Chondrocyte (in vitro differentiated cells): ENCODE measurements around the gene ATG7. TPM values are rescaled to one million over a fixed set of nuclear protein-coding genes. Genes with fewer than 3 reads are reported as not detected.
"Not testable (repeated sequence)": the region's sequence is repeated elsewhere in the genome, so short reads cannot be mapped to it uniquely, and the experiment has no call there.

Experiments
- DNase-seq: peaks from one replicate; pipeline ENCODE4 v3.0.0; 2021; ENCODE audit warnings: mixed read lengths, low spot score
- H3K27ac Mint-ChIP-seq: one replicate; pipeline ENCODE4 v1.8.0; 2021; ENCODE audit warnings: mild to moderate bottlenecking, moderate library complexity, mixed read lengths; ENCODE audit not compliant: unreplicated experiment
- H3K27me3 Mint-ChIP-seq: 2 replicates; pipeline ENCODE4 v1.8.0; 2021; ENCODE audit warnings: low read depth, mixed read lengths
- H3K36me3 Mint-ChIP-seq: 2 replicates; pipeline ENCODE4 v1.8.0; 2021; ENCODE audit warnings: low read depth, mixed read lengths
- H3K4me1 Mint-ChIP-seq: 2 replicates; pipeline ENCODE4 v1.8.0; 2021; ENCODE audit warnings: low read depth, mild to moderate bottlenecking, mixed read lengths
- H3K4me3 Mint-ChIP-seq: one replicate; pipeline ENCODE4 v1.8.0; 2021; ENCODE audit warnings: mild to moderate bottlenecking, moderate library complexity, mixed read lengths; ENCODE audit not compliant: unreplicated experiment
- H3K9me3 Mint-ChIP-seq: 2 replicates; pipeline ENCODE4 v1.8.0; 2021; ENCODE audit warnings: low read depth, mixed read lengths
- total RNA-seq: library from RNA; stranded (reverse); gene quantifications from 3 replicates; pipeline ENCODE4 v1.2.1, GENCODE V29; 2021
- TF ChIP-seq, protein P1 (sequence below): fragments of 200-600 bp; sonication (generic); IDR thresholded peaks from 2 replicates; pipeline ENCODE4 v1.5.0; 2021; ENCODE audit warnings: antibody characterized with exemption, mild to moderate bottlenecking, moderate library complexity

The ATG7 gene
- total RNA-seq, 1 donor from 2014 or later: 27.4 TPM

DNA sequence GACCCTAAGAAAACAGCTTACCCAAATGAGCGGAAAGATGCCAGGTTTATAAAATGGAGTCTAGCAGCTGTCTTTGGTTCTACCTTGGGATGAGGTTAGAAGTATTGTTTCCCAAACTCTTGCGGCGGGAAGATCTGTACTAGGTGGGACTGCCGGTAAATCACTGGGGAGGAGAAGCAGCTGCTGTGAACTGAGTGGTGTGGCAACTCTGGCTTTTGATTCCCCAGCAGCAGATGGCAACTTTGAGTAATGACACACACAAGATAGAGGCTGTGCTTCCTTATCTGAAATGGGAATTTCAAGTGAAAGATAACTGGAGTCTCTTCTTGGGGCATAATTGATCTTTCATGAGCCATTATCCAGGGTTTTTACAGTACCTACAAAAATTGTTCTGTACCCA is 184.9 kb downstream of the ATG7 start:
- Mint-ChIP-seq H3K9me3 (peaks cover 4% of the 10 kb centered on the region), H3K27me3 (no peaks in the 10 kb centered on the region), H3K4me1 (peaks cover 87% of the 10 kb centered on the region), H3K36me3 (peaks cover 1% of the 10 kb centered on the region), H3K4me3 (no peak overlapping the region), H3K27ac (peak overlapping the region; percentile 49)
- TF ChIP-seq, protein P1, sequence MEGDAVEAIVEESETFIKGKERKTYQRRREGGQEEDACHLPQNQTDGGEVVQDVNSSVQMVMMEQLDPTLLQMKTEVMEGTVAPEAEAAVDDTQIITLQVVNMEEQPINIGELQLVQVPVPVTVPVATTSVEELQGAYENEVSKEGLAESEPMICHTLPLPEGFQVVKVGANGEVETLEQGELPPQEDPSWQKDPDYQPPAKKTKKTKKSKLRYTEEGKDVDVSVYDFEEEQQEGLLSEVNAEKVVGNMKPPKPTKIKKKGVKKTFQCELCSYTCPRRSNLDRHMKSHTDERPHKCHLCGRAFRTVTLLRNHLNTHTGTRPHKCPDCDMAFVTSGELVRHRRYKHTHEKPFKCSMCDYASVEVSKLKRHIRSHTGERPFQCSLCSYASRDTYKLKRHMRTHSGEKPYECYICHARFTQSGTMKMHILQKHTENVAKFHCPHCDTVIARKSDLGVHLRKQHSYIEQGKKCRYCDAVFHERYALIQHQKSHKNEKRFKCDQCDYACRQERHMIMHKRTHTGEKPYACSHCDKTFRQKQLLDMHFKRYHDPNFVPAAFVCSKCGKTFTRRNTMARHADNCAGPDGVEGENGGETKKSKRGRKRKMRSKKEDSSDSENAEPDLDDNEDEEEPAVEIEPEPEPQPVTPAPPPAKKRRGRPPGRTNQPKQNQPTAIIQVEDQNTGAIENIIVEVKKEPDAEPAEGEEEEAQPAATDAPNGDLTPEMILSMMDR: no peak
- no peak for DNase-seq

DNA sequence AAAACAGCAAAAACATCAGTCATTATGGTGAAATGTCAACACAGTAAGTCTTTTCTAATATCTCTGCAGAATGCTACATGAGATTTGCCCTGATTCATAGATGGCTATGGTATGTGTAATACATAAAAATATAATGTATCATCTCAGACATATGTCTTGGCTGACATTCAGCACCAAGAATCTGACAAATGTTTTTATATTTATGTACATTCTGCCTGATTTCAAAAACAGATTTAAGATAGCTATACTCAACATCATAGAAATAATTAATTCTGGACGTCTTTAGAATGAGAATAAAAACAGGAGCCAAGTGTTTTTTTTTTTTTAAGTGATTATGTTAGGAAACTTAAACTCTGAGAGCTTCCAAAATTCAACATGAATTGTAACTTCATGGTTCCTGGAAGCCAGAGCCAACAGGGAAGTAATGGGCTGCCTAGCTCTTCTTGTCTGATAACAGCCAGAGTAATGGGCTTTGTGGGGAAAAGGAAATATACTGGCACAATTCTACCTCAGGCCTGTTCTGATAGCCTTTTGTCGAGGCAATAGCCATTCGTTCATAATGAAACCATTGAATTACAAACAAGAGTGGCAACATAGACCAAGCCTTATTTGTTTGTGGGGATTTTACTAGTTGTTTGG is 187.1 kb downstream of the ATG7 start:
- peaks cover 4% of the 10 kb centered on the region for H3K9me3 Mint-ChIP-seq
- H3K4me1 Mint-ChIP-seq: peaks cover 78% of the 10 kb centered on the region
- no peak for DNase-seq
- TF ChIP-seq, protein P1: no peak
- peaks cover 3% of the 10 kb centered on the region for H3K36me3 Mint-ChIP-seq
- H3K27ac Mint-ChIP-seq: peak overlapping the region; percentile 98
- H3K27me3 Mint-ChIP-seq: no peaks in the 10 kb centered on the region
- H3K4me3 Mint-ChIP-seq: peak overlapping the region; percentile 13

DNA sequence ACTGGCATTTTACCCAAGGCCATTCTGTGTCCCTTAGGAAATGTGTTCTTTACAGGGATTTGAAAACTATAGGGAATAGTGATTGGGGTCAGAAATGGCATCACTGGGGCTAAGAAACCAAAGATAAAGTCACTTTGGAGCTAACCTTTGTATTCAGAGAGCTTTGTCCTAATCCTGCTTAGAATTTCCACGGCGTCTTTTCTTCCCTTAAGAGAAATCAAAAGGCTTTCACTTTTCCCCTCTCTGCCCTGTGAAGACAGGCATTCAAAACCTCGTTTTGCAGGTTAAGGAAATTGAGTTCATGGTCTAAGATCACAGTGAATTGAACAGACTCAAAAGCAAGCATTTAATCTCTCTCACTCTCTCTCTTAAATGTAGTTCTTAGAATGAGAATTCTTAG is 189.0 kb downstream of the ATG7 start:
- Mint-ChIP-seq H3K9me3 (peaks cover under 1% of the 10 kb centered on the region), H3K36me3 (peaks cover 3% of the 10 kb centered on the region), H3K4me1 (peaks cover 83% of the 10 kb centered on the region), H3K27ac (no peak overlapping the region), H3K27me3 (no peaks in the 10 kb centered on the region), H3K4me3 (no peak overlapping the region)
- TF ChIP-seq, protein P1: no peak
- DNase-seq: no peak

DNA sequence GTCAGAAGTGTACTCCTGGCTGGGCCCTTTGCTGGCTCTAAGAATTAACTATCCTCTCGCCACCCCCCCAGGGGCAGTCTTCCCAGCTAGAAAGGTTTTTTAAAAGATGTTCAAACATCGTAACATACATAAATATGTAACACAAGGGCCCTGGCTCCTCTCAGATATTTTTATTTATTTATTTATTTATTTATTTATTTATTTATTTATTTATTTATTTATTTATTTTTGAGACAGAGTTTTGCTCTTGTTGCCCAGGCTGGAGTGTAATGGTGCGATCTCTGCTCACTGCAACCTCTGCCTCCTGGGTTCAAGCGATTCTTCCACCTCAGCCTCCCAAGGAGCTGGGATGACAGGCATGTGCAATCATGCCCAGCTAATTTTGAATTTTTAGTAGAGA is 190.5 kb downstream of the ATG7 start:
- H3K27ac Mint-ChIP-seq, H3K27me3 Mint-ChIP-seq, H3K4me3 Mint-ChIP-seq, H3K36me3 Mint-ChIP-seq, DNase-seq, H3K9me3 Mint-ChIP-seq: not testable (repeated sequence)
- H3K4me1 Mint-ChIP-seq: peaks cover 84% of the 10 kb centered on the region

DNA sequence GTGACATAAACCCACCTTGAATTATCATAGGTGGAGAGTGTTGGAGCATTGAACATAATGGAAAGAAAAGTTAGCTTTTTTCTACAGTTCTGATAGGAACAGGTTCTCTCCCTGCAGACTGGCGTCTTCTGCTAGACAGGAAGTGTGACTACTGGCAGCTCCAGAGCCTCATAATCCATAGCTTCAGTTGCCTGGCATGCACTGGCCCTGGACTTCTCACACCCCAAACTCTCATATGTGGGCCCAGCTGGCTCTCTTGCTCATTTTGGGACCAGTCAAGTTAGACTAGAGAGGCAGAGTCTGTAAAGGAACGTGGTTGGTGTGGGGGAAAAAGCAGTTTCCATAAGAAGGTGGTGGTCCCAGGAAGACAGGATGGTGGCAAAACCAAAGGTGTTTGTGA is 191.4 kb downstream of the ATG7 start:
- H3K27me3 Mint-ChIP-seq: no peaks in the 10 kb centered on the region
- H3K27ac Mint-ChIP-seq: peak overlapping the region; percentile 77
- TF ChIP-seq, protein P1: no peak

DNA sequence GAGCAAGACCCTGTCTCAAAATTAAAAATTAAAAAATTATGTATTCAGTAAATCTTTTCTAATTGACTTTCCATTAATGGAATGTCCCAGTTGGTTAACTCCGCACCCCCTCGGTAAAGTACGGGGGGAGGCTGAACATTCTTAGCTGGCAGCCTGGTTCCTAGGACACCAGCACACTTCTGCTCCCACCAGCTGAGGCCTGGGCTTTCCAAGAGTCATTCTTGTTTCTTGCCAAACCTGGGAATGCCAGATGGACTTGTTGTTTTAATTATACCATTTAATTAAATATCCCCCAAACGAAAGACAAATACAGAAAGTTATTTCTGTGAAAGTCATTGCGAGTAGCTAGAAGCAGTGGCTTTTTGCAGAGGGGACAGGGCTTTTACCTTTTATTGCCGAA is 192.2 kb downstream of the ATG7 start:
- peaks cover 78% of the 10 kb centered on the region for H3K4me1 Mint-ChIP-seq
- peak overlapping the region; percentile 88 for H3K27ac Mint-ChIP-seq

More for the DNA sequence above, 191.4 kb downstream of the ATG7 start:
- Mint-ChIP-seq H3K36me3 (peaks cover 6% of the 10 kb centered on the region), H3K4me3 (no peak overlapping the region), H3K9me3 (no peaks in the 10 kb centered on the region), H3K4me1 (peaks cover 85% of the 10 kb centered on the region)
- DNase-seq: no peak

More for the DNA sequence above, 192.2 kb downstream of the ATG7 start:
- Mint-ChIP-seq H3K27me3 (no peaks in the 10 kb centered on the region), H3K4me3 (no peak overlapping the region), H3K36me3 (peaks cover 5% of the 10 kb centered on the region), H3K9me3 (no peaks in the 10 kb centered on the region)
- TF ChIP-seq, protein P1: no peak
- DNase-seq: no peak
